ENCODE measurements around the gene PXN.
"Not testable (repeated sequence)": the region's sequence is repeated elsewhere in the genome, so short reads cannot be mapped to it uniquely, and the experiment has no call there.

Gene PXN

DNA sequence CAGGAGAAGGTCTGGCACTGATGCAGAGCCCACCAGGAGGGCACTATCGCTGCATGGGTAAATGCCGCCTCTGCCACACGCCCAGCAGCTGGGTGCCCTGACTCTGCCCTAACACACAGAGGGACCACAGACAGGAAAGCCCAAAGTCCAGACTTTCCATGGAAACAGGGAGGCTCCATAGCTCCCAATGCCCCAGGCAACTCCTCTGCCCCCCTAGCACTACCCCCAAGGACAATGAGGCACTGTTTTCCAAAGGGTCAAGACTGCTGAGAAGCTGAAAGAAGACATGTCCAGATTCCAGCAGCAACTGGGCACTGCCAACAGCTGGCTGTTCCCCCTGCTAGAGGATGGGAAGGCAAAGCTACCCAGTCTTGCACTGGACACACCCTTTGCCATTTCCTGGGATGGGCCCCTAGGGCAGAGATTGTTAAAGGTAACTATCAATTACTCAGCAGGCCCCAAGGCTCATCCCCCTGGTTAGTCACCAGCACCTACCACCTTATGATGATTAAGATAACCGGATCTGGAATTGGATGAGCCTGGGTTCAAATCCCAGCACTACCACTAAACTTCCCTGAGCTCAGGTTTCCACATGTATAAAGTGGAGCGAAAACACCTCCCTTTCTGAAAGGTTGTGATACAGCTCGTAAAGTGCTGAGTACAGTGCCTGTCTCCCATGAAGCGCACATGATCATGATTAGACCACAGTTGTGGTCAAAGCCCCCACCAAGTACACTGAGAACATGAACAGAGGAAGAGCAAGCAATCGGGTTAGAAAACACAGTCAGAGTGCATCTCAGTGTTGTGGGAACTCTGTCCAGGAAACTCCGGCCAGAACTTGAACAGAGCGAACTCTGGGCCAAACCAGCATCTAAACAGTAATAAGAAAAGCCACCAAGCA lies 3.3 kb downstream of the PXN start:
- FAIRE-seq, result no peak

DNA sequence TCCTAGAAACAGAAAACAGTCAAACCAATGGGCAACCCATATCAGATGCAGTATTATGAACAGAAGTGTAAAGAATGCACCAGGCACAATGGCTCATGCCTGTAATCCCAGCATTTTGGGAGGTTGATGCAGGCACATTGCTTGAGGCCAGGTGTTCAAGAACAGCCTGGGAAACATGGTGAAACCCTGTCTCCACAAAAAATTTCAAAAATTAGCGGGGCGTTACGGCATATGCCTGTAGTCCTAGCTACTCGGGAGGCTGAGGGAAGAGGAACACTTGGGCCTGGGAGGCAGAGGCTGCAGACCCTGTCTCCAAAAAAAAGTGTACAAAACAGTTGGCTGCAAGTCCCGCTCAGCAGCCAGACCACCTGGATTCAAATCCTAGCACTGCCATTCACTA lies 4.9 kb downstream of the PXN start:
- no peak for FAIRE-seq

DNA sequence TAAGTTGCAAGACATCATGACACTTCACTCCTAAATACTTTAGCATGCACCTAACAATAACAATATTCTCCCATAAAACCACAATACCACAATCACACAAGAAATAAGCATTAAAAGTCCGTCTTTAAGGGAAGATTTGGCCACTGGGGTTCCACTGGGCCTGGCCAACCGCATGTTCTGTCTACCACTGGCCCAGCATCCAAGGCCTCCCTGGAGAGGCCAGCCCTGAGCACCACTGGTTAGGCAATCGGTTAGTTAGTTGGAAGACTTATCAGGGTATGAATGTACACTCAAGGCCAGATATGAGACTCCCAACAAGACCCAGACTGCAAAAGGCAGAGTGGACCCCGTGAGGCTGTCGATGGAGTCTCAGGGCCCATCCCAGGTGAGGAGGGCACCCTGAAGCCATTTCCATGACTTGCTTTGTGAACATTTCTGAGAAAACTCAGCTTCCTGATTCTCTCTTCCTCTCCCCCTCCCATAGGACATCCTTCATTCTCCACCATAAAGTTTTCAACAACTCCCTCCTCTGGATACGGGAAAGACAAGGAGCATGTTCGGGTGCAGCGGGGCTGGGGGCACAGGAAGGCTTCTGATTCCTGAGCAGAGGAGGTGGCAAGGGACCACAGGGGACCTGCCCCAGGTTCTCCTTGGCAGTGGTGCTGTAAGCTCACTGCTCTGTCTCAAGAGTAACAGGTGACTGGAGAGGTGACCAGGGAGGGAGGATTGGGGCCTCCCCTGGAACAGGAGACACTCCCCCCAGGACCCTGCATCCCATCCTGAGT lies 5.9 kb downstream of the PXN start:
- FAIRE-seq, result no peak

DNA sequence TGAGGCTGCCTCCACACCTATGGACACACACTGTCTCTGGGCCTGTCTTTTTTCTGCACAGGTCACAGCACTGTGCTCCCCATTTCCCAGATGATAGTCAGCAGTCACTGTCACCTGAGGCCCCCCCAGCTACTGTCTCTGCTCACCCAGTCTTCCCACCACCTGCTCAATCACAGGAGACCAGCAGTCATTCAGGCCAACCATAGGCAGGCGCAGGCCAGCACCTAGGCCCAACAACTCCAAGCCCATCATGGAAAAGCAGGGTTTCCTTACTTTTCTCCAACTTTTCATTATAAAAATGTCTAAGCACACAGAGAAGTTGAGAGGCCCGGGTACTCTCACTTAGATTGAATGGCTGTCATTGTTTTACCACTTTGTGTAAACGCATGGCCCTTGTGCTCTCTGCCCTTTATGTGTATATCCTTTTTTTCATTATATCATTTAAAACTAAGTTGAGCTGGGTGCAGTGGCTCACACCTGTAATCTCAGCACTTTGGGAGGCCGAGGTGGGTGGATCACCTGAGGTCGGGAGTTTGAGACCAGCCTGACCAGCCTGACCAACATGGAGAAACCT lies 7.1 kb downstream of the PXN start:
- no peak for FAIRE-seq

DNA sequence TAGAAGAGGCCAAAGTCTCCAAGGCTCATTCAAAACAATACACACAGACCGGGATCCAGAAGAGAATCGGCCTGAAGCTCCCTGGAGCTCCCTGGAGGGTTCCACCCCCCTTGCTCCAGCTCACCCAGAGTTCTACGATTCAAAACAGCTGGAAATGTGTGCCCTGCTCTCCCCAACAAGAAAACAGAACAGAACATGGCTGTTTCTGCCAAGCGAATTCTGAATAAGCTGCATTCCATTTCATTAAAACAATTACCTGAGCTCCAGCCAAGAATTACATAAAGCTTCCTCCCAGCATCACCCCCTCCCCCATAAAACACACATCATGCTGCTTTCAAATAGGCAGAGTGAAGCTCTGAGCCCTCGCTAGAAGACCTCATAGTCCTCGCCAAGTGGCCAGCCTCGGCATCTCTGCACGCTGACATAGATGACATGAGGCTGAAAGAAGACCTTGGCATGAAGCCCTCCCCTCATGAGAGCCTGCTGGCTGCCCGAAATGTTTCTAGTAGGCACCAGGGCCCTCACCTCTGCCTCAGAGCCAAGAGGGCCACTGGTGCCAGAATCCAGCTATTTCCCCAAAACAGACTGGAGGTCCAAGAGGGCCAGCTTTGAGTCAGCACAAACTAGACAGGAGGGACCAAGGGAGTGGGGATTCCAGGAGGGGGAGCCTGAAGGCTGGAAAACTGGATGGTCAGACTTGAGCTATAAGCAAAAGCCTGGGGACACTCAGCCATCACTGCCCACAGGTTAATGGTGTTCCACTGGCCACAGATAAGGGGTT lies 8.3 kb downstream of the PXN start:
- FAIRE-seq, result no peak

DNA sequence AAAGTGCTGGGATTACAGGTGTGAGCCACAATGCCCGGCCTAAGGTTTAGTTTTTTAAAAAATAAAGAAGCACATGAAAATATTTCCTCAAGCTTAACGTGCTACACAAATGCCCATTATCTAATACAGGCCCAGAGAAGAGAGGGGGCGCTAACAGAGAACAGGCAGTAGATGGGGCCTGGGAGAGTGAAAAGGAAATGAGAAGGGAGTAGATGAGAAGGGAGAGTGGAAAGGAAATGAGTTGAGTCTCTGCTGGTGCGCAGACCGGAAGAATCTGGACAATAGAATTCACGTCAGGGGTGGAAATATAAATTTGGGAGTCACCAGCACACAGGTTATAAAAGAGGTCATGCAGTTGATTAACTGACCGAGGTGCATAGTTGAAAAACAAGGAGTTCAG lies 10.7 kb downstream of the PXN start:
- FAIRE-seq, result no peak

DNA sequence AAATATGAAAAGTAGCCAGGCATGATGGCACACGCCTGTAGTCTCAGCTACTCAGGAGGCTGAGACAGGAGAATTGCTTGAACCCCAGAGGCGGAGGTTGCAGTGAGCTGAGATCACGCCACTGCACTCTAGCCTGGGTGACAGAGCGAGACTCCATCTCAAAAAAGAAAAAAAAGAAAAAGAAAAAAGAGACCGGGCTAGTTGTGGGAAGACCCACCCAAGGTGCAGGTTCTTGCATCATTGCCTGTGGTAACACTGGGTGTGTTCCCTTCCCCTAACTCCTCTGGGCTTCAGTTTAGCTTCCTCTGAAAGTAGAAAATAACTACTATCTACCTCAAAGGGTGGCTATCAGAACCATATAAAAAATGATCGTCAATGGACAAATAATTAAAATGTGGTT lies 12.2 kb downstream of the PXN start:
- not testable (repeated sequence) for FAIRE-seq

DNA sequence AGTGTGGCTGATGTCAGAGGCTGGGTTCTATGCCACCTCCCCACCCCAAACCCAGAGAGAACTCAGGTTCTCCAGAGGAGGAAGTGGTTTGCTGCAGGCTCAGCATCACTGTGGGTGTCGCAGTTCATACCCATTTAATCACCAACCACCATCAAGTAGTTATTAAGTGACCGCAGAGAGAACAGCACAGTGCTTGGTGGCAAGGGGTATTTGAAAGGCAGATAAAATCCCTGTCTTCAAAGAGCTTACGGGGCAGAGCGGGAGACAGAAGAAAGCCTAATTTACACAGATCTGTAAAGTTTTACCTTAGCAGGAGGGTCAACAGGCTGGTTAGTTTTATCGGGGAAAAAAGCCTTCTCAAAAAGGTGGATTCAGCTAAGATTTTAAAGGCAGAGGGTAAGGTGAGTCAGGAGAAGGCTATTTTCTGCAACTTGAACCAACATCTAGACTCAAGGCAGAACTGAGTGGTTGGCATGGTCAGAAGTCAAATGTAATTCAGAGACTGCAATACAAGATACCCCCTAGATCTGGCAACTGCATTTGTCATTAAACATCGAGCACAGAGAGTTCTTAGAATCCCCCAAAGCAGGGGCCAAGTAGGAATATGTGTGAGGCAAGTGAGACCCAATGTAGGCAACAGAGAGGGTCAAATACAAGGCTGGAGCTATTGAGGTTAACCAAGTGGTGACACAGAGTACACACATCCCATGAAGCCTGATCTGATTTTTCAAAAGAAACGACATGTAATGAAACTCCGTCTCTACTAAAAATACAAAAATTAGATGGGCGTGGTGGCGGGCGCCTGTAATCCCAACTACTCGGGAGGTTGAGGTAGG lies 13.2 kb downstream of the PXN start:
- FAIRE-seq, result no peak

DNA sequence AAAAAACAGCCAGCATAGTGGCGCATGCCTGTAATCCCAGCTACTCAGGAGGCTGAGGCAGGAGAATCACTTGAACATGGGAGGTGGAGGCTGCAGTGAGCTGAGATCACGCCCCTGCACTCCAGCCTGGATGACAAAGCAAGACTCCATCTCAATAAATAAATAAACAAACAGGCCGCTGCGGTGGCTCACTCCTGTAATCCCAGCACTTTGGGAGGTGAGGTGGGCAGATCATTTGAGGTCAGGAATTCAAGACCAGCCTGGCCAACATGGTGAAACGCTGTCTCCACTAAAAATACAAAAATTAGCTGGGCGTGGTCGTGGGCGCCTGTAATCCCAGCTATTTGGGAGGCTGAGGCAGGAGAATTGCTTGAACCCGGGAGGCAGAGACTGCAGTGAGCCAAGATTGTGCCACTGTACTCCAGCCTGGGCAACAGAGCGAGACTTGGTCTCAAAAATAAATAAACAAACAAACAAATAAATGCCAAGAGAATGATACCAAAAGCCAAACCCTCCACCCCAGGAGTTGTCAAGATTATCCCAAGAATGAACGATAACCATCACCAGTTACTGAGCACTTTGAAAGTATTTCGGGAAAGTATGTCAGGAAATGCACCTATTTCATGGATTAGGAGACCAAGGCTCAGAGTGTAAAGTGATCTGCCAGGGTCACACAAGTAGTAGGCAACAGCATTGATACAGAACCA lies 14.0 kb downstream of the PXN start:
- not testable (repeated sequence) for FAIRE-seq

DNA sequence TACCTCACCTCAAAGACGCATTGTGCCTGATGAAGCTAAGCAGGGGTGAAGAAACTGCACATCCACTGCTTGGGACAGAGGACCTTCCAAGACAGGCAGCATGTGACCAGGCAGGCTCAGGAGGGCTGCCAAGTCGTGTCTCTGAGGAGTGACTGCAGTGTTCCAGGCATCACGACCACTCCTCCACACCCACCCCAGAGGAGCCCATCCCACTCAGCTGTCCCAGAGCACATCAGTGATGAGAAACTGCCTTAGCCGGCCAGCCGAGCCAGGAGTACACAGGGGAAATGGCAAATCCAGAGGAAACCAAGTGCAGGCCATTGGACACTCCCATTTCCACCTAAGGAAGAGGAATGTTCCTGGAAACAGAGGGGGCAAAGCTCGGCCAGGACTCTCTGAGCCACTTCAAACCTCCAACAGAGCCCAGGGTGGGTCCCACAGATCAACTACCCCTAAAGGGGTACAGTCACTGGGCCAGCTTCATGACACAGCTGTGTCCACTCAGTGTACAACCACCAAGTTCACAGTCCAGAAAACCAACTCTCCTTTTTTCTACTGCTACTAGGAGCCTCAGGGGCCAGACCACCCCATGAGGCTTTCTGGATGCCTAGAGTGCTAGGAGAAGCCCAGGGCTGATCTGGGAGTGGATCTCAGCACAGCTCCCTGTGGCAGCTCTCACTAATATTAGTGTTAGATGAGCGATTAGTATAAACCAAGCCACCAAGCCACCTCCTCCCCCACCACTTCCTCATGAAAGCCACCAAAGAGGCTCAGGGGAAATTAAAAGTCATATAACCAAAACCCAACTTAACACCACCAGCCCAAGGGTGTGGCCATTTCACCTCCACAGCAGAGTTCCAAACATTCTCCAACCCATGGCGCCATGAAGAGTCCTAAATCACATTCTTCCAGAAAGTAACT lies 15.4 kb downstream of the PXN start:
- FAIRE-seq, result no peak

DNA sequence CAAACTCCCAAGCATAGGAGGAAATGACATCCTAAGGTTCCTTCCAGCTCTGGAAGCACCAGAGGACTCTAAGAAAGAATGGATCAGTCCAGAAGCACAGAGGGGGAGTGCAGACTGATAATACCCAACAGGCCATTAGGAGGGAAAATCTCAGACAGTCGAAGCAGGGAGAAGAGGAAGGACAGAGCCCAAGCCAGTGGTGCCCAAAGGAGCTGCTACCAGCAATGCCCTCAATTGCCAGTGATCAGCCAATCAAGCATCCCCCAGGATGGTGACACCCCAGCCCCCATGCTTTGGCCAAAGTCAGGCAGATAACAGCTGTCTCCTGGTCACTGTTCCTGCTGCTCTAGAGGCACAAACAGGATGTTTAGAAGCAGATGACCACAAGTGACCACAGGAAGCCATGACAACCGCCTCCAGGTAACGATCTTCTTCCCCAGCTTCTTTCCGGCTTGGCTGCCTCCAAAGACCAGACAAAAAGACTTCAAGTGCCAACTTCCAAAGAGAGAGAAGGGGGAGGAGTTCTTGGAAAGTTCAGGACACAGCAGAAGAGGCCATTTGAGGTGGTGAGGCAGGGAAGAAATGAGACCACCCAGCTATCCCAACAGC lies 16.2 kb downstream of the PXN start:
- FAIRE-seq, result no peak

DNA sequence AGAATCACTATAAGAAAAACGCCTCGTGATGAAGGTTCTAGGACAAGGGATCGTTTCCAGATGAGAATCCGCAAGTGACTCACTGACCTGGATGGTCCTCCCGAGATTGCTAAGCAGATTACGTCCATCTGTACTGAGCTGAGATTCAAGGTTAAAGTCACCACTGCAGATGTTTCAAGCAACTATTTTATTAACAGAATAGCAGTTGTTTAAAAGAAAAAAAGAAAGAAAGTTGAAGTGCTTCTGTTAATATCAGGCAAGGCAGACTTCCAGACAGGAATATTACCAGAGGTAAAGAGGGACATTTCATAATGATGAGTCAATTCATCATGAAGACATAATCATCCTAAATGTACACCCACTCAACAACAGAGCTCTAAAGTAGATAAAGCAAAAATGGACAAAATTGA lies 17.9 kb downstream of the PXN start:
- FAIRE-seq, result no peak

DNA sequence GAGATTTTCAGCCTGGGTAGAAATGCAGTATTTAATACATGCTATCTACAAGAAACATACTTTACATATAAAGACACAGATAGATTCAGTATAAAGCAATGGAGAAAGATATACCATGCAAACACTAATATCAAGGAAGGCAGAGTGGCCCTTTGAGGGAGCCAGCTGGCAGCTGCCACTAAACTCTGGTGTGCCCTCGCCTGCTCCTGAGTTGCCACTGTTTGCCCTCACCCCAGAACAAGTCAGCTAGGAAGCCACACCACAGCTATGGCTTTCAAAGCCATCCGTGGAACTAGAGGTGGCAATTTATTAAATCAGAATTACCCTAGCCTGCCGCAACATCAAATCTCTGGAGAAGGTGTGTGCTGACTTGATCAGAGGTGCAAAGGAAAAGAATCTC lies 18.3 kb downstream of the PXN start:
- no peak for FAIRE-seq

DNA sequence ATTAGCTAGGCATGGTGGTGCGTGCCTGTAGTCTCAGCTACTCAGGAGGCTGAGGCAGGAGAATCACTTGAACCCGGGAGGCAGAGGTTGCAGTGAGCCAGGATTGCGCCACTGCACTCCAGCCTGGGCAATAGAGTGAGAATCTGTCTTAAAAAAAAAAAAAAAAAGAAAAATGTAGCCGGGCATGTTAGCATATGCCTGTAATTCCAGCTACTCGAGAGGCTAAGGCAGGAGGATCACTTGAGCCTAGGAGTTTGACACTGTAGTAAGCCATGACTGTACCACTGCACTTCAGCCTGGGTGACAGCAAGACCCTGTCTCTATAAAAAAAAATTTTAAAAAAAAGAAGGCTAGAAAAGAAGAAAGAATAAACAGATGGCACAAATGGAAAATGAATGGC lies 18.8 kb downstream of the PXN start:
- FAIRE-seq, result not testable (repeated sequence)

DNA sequence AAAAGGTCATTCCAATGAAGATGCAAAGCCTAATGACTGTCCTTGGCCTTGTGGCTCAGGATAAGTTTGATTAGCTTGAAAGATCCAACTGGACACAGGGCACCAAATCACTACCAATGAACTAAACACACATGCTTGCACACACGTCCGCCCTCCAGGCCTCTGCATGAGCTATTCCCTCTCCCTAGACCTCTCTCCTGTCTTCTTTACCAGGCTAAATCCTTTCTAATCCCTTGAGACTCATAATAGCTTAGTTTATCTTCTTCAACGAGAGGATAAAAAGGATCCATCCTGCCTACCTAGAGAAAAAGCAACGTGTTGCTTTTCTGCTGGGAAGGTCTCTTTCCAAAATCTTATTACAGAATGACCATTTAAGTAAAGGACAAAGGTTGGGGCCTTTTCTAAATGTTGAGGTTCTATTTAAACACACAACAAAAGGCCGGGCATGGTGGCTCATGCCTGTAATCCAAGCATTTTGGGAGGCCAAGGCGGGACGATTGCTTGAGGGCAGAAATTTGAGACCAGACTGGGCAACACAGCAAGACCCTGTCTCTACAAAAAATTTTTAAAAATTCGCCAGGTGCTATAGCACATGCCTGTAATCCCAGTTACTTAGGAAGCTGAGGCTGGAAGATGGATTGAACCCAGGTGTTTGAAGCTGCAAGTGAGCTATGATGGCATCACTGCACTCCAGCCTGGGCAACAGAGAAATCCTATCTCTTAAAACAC lies 22.4 kb downstream of the PXN start:
- FAIRE-seq, result no peak

DNA sequence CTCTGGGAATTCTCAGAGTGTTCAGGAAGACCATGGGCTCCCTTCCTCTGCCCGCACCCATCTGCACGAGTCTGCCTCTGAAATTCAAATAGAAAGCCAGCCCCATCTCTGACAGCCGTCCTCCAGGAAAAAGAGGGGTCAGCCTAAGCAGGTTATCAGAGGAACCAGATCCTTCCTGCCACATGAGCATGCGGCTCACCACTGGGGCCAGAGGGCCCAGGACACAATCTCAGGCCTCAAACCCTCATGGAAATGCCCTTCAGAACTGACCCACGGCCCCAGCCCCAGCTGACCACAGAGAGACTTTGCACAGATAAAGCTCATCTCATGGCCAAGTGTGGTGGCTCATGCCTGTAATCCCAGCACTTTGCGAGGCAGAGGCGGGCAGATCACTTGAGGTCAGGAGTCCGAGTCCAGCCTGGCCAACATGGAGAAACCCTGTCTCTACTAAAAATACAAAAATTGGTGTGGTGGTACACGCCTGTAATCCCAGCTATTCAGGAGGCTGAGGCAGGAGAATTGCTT lies 23.2 kb downstream of the PXN start:
- no peak for FAIRE-seq

DNA sequence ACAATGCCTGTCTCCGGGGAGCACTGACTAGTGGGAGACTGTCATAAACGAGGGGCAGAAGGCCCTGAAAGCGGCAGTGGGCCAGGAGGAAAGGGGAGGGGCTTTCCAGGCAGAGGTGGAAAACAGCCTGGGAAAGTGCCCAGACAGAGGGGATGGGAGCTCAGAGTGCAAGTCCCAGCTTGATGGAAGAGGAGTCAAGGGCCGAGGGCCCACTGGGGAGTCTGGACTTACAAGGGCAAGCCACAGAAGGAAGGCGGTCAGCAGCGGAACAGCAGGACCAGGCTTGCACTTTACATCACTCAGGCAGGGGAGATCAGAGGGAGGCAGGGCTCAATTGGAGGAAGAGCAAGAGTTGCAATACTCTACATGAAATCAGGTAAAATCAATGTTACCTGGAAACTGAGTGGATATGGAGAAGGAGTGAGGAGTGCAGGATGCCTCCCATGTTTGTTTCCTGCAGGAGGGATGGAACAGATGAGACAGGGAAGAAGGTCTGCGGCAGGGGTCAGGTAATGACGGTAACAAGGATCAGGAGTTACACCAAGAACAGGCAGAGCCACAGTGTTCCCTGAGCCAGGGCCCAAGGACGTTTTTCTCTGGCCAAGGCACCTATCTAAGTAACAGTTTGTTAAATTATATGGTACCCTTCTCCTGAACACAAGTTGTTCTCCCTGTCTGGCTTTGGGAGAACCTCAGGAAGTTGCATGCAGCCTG lies 23.8 kb downstream of the PXN start:
- no peak for FAIRE-seq

DNA sequence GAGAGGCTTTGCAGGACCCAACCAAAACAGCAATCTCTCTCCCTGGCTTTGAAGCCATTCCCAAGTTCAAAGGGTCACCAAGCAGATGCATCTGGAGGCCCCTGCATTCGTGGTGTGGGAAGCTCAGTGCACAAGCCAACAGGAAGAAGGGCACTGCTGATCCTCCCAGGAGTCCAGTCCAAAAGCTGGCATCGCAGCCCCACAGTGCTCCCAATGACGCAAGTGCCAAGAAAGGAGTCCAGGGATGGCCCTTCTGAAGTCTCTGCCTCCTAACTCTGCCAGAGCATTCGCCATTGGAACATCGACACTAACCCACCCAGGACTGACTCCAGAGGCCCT lies 25.1 kb downstream of the PXN start:
- FAIRE-seq, result no peak
